Effector memory CD4-positive, alpha-beta T cell (primary cell): Measurements from ENCODE around the gene STATH.
"Not testable (repeated sequence)": the region's sequence is repeated elsewhere in the genome, so short reads cannot be mapped to it uniquely, and the experiment has no call there.

Experiments used
- DNase-seq, 3 donors: peaks; one replicate each; pipeline ENCODE4 v3.0.0-alpha.2; 2020
- H3K27ac ChIP-seq: 2 replicates; pipeline ENCODE4 v1.7.0; 2013; ENCODE audit warnings: mild to moderate bottlenecking, low read length, moderate library complexity; ENCODE audit not compliant: insufficient read depth, poor library complexity, severe bottlenecking
- H3K27me3 ChIP-seq: replicated peaks from 2 replicates; pipeline ENCODE4 v1.7.0; 2013; ENCODE audit warnings: mild to moderate bottlenecking, low read length; ENCODE audit not compliant: insufficient read depth, control insufficient read depth, poor library complexity, severe bottlenecking
- H3K36me3 ChIP-seq: 2 replicates; pipeline ENCODE4 v1.7.0; 2013; ENCODE audit warnings: mild to moderate bottlenecking, low read length, moderate library complexity; ENCODE audit not compliant: control insufficient read depth, insufficient read depth
- H3K4me1 ChIP-seq: 2 replicates; pipeline ENCODE4 v1.7.0; 2013; ENCODE audit warnings: low read length, mild to moderate bottlenecking; ENCODE audit not compliant: control insufficient read depth, insufficient read depth, poor library complexity, severe bottlenecking
- H3K4me3 ChIP-seq: 2 replicates; pipeline ENCODE4 v1.7.0; 2013; ENCODE audit warnings: low read length, low read depth, mild to moderate bottlenecking; ENCODE audit not compliant: insufficient read depth, poor library complexity, severe bottlenecking
- H3K9me3 ChIP-seq: 2 replicates; pipeline ENCODE4 v1.7.0; 2013; ENCODE audit warnings: mild to moderate bottlenecking, low read length, moderate library complexity; ENCODE audit not compliant: control insufficient read depth

STATH gene

GRCh38 chr4:70041652-70042286, 46.0 kb downstream of the STATH start:
- no peak for DNase-seq
- no peaks in the 10 kb centered on the region for H3K9me3 ChIP-seq
- no peaks in the 10 kb centered on the region for H3K27me3 ChIP-seq
- no peak overlapping the region for H3K27ac ChIP-seq
- no peaks in the 10 kb centered on the region for H3K4me1 ChIP-seq
- no peaks in the 10 kb centered on the region for H3K36me3 ChIP-seq
- no peak overlapping the region for H3K4me3 ChIP-seq

DNA sequence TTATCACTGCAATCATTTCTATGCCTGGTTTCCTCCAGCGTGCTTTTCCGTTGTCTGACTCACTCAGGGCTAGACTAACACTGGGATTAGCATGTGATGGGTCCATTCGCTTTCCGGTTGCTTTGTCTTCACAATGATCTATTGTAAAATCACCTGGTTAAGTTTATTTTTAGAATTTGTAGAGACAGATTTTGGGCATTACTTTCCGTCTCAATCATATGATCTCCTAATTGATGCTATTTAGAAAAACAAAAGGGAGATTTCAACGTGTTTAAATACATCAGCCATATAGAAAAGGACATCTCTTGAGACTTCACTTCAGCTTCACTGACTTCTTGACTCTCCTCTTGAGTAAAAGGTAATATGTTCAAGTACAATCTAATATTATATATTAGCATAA, 54.4 kb downstream of the STATH start, which contains the start of gene HTN1:
TSS of gene HTN1 (plus strand) at position 301 of the 400 bp plus-strand sequence. CDS start 2,639 bp downstream, outside the sequence.
- not testable (repeated sequence) for H3K27me3 ChIP-seq, H3K9me3 ChIP-seq, H3K36me3 ChIP-seq, H3K4me1 ChIP-seq, H3K4me3 ChIP-seq, H3K27ac ChIP-seq, DNase-seq
